ENCODE measurements around the gene ARAP1.

GRCh38 chr11:72772059-72772458, 19.9 kb upstream of the ARAP1 start:
- no peak for TF ChIP-seq POLR2A (IDR thresholded peaks at IDR 0.05; ENCODE audit: low read depth, low read length)
- no peak for TF ChIP-seq POLR2AphosphoS5 (IDR thresholded peaks at IDR 0.05; ENCODE audit: low read depth, low read length)
- no peak for TF ChIP-seq TAF1 (IDR thresholded peaks at IDR 0.05; ENCODE audit: borderline replicate concordance, low read depth, low read length)

Measured in GM12892 (cell line).